ENCODE measurements around the gene PPIA. TPM values are rescaled to one million over a fixed set of nuclear protein-coding genes. Genes with fewer than 3 reads are reported as not detected.

PPIA gene
- polyA plus RNA-seq, 1 donor from 2014 or later = 2,769 TPM

- no peaks in the 10 kb centered on the region for H3K9me2 ChIP-seq (ENCODE audit: insufficient read depth, low read length)
- H3K79me2 ChIP-seq (replicated peaks; ENCODE audit: insufficient read depth, low read length) = no peaks in the 10 kb centered on the region
- H3K36me3 ChIP-seq (ENCODE audit: insufficient read depth, low read length) = no peaks in the 10 kb centered on the region
- no peak overlapping the region for H3K4me3 ChIP-seq (ENCODE audit: low read length)
- H3K27me3 ChIP-seq (ENCODE audit: insufficient read depth, low read depth, low read length) = no peaks in the 10 kb centered on the region
- H3F3A ChIP-seq (ENCODE audit: insufficient read depth, low read length, poor library complexity, severe bottlenecking) = no peaks in the 10 kb centered on the region
- H3K27ac ChIP-seq (ENCODE audit: low read length) = no peak overlapping the region
- H2AFZ ChIP-seq (ENCODE audit: low read depth, low read length) = no peak overlapping the region
- no peaks in the 10 kb centered on the region for H3K9me3 ChIP-seq (ENCODE audit: low read length)
- TF ChIP-seq SMC3 (conservative IDR thresholded peaks at IDR 0.05; ENCODE audit: poor library complexity) (no peak), RAD21 (conservative IDR thresholded peaks at IDR 0.05) (no peak), POLR2AphosphoS5 (IDR thresholded peaks at IDR 0.05) (no peak), EZH2 (IDR thresholded peaks at IDR 0.05; ENCODE audit: borderline replicate concordance, insufficient read depth, low read length, poor library complexity, severe bottlenecking) (no peak), CTCF (IDR thresholded peaks at IDR 0.05; ENCODE audit: poor library complexity, severe bottlenecking) (no peak), TAF1 (IDR thresholded peaks at IDR 0.05; ENCODE audit: low read depth) (no peak), EP300 (conservative IDR thresholded peaks at IDR 0.05; ENCODE audit: poor library complexity, severe bottlenecking) (no peak), MXI1 (conservative IDR thresholded peaks at IDR 0.05; ENCODE audit: poor library complexity, severe bottlenecking) (no peak)
- TF ChIP-seq, protein P1, sequence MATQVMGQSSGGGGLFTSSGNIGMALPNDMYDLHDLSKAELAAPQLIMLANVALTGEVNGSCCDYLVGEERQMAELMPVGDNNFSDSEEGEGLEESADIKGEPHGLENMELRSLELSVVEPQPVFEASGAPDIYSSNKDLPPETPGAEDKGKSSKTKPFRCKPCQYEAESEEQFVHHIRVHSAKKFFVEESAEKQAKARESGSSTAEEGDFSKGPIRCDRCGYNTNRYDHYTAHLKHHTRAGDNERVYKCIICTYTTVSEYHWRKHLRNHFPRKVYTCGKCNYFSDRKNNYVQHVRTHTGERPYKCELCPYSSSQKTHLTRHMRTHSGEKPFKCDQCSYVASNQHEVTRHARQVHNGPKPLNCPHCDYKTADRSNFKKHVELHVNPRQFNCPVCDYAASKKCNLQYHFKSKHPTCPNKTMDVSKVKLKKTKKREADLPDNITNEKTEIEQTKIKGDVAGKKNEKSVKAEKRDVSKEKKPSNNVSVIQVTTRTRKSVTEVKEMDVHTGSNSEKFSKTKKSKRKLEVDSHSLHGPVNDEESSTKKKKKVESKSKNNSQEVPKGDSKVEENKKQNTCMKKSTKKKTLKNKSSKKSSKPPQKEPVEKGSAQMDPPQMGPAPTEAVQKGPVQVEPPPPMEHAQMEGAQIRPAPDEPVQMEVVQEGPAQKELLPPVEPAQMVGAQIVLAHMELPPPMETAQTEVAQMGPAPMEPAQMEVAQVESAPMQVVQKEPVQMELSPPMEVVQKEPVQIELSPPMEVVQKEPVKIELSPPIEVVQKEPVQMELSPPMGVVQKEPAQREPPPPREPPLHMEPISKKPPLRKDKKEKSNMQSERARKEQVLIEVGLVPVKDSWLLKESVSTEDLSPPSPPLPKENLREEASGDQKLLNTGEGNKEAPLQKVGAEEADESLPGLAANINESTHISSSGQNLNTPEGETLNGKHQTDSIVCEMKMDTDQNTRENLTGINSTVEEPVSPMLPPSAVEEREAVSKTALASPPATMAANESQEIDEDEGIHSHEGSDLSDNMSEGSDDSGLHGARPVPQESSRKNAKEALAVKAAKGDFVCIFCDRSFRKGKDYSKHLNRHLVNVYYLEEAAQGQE (IDR thresholded peaks at IDR 0.05; ENCODE audit: borderline replicate concordance) = no peak
- no peak overlapping the region for H3K9ac ChIP-seq (ENCODE audit: low read length)
- H3K4me2 ChIP-seq (ENCODE audit: low read length) = no peak overlapping the region
- H4K20me1 ChIP-seq (ENCODE audit: insufficient read depth) = no peaks in the 10 kb centered on the region
These were observed 14.6 kb downstream of the PPIA start for GRCh38 chr7:44811093-44811492.

GRCh38 chr7:44811571-44811970 is 15.1 kb downstream of the PPIA start:
- no peaks in the 10 kb centered on the region for H3K27me3 ChIP-seq (ENCODE audit: insufficient read depth, low read depth, low read length)
- no peaks in the 10 kb centered on the region for H3K9me2 ChIP-seq (ENCODE audit: insufficient read depth, low read length)
- H3K9ac ChIP-seq (ENCODE audit: low read length) = no peak overlapping the region
- H2AFZ ChIP-seq (ENCODE audit: low read depth, low read length) = no peak overlapping the region
- no peak overlapping the region for H3K4me2 ChIP-seq (ENCODE audit: low read length)
- H3K79me2 ChIP-seq (replicated peaks; ENCODE audit: insufficient read depth, low read length) = no peaks in the 10 kb centered on the region
- TF ChIP-seq SMC3 (conservative IDR thresholded peaks at IDR 0.05; ENCODE audit: poor library complexity) (no peak), EZH2 (IDR thresholded peaks at IDR 0.05; ENCODE audit: borderline replicate concordance, insufficient read depth, low read length, poor library complexity, severe bottlenecking) (no peak), POLR2AphosphoS5 (IDR thresholded peaks at IDR 0.05) (no peak), CTCF (IDR thresholded peaks at IDR 0.05; ENCODE audit: poor library complexity, severe bottlenecking) (no peak), RAD21 (conservative IDR thresholded peaks at IDR 0.05) (no peak), MXI1 (conservative IDR thresholded peaks at IDR 0.05; ENCODE audit: poor library complexity, severe bottlenecking) (no peak)
- TF ChIP-seq, protein P1 (IDR thresholded peaks at IDR 0.05; ENCODE audit: borderline replicate concordance) = no peak
- no peak overlapping the region for H3K4me3 ChIP-seq (ENCODE audit: low read length)
- no peaks in the 10 kb centered on the region for H4K20me1 ChIP-seq (ENCODE audit: insufficient read depth)
- H3K27ac ChIP-seq (ENCODE audit: low read length) = no peak overlapping the region
- no peaks in the 10 kb centered on the region for H3K9me3 ChIP-seq (ENCODE audit: low read length)
- no peaks in the 10 kb centered on the region for H3K36me3 ChIP-seq (ENCODE audit: insufficient read depth, low read length)
- H3F3A ChIP-seq (ENCODE audit: insufficient read depth, low read length, poor library complexity, severe bottlenecking) = no peaks in the 10 kb centered on the region

All from neural cell (in vitro differentiated cells).